ENCODE measurements around the gene TSPAN9.

The TSPAN9 gene

DNA sequence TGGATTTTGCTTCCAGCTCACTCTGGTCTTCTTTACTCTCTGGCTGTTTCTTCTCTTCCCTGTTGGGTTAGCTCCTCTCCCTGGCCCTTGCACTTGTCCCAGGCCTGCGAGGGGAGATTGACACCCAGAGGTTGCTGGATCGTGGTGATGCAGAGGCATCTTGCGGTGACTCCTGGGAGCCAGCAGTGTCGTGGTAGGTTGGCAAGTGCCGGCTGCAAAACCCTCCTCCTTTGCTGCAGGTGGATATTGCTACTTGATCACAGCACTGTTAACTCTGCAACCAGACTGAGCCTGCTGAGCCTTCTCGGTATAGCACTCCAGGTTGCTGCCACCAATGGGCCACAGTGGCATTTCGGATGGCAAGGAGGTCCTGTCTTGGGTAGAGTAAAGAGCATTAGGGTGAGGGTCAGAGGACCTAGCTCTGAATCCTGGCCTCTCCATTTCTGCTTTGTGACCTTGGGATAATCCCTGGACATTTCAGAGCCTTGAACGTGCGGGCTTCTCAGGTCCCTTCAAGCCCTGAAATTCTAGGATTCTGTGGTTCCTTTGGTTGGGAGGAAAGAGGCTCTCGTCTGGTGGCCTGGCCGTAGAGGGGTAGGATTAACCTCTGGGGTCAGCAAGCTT lies 87.4 kb downstream of the TSPAN9 start:
- no peak for DNase-seq (ENCODE audit: low read depth)

DNA sequence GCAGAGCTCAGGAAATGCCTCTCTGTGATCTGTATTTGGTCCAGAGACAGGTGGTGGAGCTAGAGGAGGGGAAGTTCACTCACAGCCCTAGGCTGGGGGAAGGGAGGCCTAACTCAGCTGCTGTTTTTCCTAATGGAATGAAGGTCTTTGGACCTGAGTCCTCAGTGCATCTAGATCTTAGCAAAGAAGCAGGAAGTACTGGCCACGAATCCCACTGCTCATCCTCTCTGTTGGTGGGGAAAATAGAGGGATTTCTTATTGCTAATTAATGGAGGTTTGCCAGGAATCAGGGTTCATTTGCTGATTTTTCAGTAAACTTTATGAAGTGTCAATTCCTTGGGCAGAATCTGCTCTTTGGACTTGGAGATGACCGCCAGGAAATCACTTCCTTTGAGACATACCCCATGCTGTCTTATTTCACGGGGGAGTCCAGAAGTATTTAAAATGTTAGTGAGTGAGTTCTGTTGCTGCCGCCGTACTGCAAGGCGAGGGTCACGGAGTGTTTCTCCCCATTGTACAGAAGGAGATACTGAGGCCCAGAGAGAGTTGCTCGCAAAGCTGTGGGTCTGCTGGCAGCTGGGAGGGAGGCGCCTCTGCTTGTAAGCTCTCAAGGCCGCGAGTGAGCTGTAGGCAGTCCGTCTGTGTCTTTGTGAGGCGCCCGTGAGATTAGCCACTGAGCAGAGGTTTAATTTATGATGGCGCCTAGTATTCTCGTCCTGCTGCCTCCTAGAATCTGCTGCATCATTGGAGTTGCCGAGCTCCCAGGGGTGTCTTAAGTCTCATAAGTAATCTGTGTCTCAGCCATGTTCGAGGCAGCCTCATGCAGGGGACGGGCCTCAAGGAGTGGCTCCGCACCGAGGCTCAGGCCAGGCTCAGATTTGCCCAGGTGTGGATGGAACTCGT lies 88.2 kb downstream of the TSPAN9 start:
- DNase-seq (ENCODE audit: low read depth) = no peak

DNA sequence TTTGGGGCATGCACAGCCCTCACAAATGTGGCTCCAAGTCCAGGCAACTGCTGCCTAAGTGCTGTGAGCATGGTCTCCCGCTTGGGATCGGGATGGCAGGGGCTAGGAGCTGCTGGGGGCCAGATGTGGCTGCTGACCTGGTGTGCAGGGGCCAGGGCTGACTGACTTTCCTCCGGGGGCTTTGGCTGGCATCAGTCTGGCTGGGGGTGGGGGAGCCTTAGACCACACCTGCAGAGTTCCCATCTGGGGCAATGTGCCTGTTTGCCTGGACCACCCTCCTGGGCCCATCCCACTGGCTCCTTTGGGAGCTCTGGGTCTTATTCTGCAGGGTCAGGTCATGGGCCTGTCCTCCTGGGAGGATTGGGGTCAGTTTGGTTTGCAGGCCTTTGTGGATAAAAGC lies 90.5 kb downstream of the TSPAN9 start:
- no peak for DNase-seq (ENCODE audit: low read depth)

DNA sequence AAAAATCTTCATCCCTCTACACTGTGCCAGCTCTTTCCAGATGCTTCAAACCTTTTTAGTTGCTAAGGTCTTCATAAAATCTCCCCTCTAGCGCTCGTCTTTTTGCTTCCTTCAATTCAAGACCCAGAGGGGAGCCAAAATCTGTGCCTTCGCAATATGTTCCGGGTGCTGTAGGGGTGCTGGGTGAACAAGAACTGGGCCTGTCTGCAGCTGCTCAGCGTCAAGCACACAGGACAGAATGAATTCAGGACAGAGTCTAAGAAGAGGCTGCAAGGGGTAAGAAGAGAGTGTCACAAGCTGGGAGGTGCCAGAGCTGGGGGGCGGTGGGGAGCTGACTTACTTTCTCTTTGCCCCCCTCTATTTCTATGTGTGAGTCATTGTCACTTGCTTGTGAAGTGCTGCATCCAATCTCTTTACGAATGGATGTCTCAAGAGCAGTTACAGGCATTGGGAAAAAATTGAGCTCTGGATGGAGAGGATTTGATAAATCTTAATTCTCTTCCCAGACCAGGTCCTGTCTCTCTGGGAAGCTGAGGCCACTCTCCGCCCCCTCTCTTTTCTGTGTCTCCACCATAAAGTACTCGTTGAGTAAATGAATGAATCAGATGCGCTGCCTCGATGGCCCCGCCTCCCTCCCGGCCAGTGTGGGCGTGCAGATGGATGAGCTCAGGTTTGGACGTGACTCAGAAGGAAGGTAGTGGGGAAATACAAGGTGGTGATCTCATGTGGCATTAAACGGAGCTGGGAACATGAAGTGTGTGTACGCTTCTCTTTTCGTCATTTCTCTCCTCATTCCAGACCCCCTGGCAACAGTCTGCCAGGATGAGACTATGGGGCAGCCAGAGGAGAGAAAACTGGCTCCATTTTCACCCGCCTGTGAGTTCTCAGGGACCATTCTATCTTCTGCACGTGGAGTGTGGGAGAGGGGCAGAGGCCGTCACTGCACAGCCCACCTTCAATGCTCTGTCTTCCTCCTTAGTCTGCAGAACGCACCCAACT lies 91.3 kb downstream of the TSPAN9 start:
- DNase-seq (ENCODE audit: low read depth) = peak; percentile 71

DNA sequence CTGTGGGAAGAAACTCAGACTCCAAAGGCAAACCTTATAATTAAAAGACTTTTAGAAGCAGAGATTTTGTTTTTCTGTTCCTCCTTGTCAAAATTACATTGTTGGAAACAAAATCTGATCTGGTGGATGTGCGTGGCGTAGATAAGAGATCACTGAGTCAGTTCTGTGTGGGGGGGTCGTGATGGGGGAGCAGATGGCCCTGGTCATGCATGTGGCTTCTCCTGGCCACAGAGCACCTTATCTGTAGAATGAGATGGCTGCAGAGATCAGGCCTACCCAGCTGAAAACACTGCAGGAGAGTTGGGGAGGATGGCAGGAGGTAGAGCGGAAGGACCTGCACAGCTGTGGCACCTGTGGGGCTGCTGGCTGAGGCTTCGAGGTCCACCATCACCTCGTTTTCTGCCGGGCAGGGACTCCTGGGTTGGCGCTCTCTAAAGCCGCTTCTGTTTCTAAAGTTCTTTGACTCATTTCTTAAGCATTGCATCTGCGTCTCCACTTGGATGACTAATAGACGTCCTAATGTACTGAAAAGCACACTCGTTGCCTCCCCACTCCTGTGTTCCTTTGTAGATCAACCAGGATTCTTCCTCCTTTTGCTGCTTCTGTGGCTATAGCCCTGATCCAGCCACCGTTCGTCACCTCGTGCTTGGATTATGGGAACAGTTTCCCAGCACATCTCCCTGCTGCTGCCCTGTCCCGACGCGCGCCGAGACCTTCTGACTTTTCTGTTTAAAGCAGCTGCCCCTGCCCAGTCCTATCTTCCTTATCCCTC lies 93.4 kb downstream of the TSPAN9 start:
- DNase-seq (ENCODE audit: low read depth) = peak; percentile 54

DNA sequence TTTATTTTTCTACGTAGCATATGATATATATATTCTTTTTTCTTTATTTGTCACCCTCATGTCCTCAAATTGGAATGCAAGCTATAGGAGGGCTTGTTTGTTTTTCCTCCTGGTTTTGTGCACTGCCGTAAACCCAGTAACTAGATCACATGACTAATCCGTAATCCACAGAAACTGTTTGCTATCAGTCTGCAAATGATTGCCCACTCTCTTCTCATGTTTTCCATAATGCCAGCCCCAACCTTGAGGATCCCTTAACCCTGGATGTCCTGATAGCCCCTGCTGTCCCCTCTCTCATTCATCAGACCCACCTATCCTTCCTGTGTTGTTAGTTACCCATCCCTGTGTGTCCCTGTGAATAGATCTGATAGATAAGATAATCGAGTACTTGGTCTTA lies 94.0 kb downstream of the TSPAN9 start:
- DNase-seq (ENCODE audit: low read depth) = no peak

DNA sequence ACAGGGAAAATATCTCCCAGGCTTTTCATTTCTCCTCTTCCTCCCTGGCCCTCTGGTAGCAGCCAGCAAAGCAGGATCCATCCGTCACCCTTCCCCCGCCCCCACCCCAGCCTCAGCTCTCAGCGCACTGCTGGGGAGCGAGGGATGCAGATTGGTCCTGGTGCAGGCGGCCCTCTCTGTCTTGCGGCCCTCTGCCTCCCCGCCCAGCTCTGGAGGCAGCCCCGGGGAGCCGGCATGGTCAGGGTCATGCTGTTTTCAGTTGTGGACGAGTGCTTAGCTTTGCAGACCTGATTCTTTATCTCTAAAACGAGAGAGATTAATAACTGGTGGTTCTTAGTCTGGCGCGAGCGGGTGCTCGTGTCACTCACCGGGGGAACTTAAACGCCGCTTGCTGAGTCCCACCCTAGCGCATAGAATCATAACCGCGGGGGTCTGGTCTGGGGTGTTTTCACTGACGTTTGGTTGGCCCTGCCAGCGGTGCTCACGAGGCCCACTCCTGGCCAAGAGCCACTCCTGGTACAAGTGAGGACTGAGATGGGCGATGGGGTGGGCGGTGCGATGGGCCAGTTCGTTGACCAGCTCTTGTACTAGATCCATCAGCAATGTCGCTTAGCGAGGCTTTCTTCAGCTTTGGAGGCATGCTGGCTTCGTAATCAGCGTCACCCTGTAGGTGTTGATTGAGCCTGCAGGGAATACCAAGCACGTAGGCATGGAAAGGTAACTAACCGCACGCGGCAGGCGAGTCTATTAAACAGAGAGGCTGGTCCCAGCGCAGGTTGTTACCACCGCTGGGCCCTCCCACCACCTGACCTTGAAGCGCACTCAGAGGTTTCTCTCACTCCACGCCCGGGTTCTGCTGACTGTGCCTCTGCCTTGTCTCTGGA lies 95.2 kb downstream of the TSPAN9 start:
- no peak for DNase-seq (ENCODE audit: low read depth)

DNA sequence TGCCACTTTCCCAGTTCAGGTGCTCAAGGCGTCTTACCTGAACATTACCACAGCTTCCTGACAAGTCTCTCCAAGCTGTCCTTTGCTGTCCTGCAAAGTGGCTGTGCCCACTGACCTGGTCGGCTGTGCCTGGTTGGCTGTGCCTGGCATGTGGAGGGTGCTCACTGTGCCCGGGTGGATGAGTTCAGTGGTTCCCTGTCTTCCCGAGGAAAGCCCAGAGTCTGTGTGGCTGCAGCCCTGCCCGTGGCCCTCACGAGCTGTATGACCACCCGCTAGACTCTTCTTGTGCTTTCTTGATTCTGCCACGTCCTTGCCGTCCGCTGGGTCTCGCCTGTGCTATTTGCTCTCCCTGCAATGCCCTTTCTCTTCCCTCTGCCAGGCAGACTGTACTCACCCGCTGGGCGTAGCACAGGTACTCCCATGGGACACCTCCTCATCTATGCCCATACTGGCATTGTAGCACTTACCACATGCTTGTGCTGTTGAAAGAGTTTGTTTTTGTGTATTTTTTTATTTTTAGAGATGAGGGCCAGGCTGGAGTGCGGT lies 95.9 kb downstream of the TSPAN9 start:
- DNase-seq (ENCODE audit: low read depth) = no peak

DNA sequence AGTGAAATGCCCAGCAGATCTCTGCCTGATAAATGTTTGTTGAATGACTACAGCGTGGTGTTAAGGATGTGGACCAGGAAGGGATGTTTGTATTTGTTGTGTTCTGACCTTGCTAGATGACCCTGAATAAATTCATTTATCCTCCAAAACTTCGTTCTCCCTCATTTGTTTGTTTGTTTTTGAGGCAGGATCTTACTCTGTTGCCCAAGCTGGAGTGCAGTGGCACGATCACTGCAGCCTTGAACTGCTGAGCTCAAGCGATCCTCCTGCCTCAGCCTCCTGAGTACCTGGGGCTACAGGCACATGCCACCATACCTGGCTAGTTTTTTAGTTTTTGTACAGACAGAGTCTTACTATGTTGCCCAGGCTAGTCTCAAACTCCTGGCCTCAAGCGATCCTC lies 96.7 kb downstream of the TSPAN9 start:
- DNase-seq (ENCODE audit: low read depth) = no peak

DNA sequence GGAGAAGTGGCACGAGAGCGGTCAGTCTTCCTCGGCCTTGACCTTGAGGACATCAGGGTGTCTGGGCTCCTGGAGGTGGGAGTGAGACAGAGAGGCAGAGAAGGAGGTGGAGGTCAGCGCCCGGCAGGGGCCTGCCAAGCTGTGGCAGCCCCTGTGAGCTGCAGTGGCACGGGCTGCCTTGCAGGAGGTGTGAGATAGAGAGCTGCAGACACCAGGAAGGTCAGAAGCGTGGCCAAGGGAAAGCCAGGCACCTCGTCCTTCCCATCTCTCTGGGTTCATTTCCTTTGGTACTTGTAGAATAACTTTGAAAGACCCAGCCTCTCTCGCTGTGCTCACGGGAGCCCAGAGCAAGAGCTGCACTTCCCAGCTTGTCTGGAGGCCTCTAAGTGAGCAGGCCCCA lies 98.1 kb downstream of the TSPAN9 start:
- no peak for DNase-seq (ENCODE audit: low read depth)

DNA sequence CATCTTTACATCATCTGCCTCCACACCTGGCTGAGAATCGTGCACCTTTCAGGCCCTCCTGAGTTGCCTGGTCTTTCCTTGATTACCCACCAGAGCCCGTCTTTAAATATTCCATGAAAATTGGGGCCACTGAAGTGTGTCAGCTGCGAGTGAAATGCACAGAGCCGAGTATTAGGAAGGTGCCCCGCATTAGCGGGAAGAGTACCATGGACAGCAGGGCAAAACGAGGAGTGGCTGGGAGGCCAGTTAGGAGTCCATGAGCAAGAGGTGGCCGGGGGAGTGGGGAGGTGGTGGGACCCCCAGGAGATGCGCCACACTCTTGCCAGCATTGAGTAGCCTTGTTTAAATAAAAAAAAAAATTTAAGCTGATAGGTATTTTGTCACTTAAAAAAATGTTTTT lies 99.6 kb downstream of the TSPAN9 start:
- DNase-seq (ENCODE audit: low read depth) = no peak

DNA sequence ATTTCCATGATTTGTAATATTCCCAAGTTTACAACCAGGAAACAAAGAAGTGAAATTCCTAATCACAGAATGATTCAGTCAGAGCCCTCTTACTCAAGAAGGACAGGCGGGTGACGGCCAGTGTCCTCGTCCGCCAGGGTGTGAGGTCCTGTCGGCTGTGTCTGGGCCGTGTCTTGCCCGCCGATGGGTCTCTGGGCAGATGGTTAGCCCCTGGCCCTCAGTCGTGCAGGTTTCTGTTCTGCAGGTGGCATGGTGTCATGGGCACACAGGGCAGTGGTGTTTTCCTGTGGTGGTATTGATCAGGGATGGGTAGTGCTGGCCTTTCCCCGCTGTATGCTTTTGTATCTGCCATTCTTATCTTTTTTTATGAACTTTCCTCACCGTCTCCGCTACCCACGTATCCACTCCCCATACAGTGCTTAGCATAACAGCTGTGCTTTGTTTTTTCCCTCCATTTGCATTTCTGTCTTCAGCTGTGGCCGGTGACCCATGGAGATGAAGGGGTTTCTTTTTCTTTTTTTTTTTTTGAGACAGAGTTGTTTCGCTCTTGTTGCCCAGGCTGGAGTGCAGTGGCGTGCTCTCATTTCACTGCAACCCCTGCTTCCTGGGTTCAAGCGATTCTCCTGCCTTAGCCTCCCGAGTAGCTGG lies 100.7 kb downstream of the TSPAN9 start:
- no peak for DNase-seq (ENCODE audit: low read depth)

DNA sequence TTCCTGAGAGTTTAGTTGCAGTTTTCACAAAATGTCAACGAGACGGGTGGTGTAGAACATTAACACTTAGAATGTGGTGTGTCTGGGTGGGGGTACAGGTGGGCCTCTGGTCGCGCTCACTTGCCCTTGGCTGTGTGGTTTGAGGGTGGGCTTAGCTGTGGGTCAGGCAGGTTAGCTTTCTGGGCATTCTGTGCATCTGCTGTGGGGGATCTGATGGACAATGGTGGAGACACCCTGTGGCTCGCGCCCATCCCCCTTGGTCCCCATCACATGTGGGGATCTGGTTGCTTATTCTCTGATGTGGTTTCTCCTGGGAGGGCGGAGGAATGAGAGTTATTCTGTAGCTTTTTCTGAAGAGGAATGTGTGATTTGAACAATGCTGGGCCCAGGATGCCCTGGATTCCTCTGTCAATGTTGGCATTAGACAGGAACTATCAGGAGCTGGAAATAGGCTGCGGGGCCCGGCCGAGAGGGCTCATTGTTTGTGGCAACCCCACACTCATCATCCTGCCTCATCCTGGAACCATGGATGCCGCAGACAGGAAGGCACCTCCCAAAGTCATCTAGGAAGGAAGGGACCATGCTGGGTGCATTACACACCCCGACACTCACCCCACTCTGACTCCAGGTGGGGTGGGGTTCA lies 101.6 kb downstream of the TSPAN9 start:
- no peak for DNase-seq (ENCODE audit: low read depth)

DNA sequence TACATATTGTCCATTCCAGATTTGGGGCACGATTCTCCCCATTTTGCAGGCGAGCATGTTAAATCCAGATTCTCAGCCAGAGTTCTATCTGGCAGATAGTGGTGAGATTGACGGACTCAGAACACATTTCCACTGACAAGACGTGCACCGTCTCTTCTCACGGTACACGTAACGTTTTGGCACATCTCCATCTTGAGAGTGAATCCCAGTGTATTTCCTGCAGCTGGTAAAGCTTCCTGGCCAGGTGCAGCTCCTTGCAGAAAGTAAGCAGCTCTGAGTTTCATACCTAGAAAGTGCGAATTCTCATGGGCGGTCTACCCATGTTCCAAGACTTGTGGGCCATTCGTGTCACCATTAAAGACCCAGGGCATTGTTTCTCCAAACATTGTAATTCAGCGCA lies 102.6 kb downstream of the TSPAN9 start:
- no peak for DNase-seq (ENCODE audit: low read depth)

DNA sequence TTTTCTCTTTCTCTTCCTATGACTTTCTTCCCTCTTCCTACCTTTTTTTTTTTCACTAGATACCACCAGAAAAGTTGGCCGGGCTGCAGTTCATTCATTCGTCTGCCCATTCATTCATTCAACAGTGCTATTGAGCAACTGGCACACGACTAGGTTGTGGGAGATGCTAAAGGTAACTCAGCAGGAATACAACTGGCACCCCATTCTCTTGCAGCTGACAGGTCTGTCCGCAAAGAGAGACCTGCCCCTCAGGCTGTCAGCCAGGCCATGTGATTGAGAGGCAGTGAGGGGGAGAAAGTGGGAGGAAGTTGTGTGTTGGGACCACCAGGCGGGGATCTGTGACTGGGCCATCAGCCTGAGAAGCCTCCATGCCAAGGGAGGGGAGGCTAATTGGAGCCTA lies 105.2 kb downstream of the TSPAN9 start:
- no peak for DNase-seq (ENCODE audit: low read depth)

DNA sequence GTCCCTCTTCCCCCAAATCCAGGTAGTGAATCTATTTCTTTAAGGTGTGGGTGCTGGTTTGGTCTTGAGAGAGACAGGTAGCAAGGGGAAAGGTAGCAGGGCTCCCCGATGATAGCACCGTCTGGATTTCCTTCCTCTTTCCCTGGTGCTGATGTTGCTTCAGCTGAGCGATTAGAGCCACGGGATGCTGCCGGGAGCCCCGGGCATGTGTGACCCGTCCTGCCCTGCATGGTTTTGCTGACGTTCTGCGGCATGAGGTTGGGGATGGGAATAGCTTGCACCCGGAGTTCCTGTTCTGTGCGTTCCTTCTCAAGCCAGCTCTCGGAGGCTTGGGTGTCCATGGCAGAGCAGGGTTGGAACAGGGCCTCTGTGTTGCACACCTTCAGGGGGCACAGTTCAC lies 107.3 kb downstream of the TSPAN9 start:
- no peak for DNase-seq (ENCODE audit: low read depth)

DNA sequence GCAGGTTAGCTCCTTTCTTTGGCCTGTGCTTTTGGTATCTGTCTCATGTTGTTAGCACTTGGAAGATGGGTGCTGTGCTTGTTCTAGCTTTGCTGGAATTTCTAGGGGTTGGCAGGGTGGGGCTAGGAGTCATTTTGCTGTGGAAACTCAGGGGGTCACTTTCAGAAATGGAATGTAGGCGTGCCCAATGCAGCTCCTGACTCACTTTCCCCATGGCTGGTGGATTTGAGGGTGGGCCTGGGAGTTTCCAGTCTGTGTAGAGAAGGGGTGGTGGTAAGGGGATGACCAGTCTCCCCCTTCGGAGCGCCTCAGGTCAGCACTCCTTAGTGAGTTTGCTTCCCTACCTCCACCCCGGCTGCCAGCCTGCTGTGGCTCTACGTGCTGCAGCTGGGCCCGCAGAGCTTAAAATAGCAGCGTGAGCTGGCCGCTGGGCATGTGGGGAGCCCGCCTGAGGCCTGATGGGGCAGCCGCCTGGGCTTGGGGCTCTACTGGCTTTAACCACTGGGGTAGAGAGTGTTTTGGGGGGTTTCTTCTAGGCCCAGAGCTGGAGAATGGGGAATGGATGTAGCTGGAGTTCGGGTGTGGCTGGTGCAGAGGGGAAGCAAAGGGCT lies 108.2 kb downstream of the TSPAN9 start:
- DNase-seq (ENCODE audit: low read depth) = no peak

DNA sequence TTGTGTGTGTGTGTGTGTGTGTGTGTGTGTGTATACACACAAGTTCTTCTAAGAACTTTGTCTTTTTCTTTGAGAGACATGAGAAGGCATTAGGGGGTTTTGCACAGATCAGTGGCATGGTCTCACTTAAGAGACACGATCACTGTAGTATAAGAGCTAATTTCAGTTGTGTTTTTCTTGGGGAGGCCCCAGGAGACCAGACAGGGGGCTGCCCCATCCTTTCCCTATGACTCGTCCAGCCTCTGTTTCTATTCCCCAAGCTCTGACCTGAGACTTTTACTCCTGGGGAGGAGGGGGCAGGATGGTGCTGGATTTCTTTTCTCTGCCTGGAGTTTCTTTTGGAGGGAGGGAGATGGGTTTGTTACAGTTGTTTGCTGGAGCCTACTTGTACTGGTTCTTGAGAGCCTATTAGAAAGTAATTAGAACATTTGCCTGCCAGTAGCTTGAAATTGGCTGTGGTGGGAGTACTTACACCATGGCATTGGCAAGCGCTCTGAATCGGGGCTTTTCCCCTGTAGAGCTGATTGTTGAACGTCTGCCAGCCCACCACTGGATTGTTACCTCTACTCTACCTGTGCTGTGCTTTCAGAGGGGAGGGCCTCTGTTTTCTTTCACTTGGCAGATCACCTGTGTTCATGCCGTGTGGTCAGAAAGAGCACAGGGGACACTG lies 109.5 kb downstream of the TSPAN9 start:
- no peak for DNase-seq (ENCODE audit: low read depth)

Measured in GM04503 (cell line).